K562 (cell line): ENCODE measurements around the gene NDOR1. TPM values are rescaled to one million over a fixed set of nuclear protein-coding genes. Genes with fewer than 3 reads are reported as not detected.

Experiments
- ATF6 ChIP-seq: sonication (generic); formaldehyde crosslinking; IDR thresholded peaks from 2 replicates; pipeline ENCODE4 v1.4.0; 2020; ENCODE audit warnings: mild to moderate bottlenecking, missing genetic modification reagents
- DEAF1 ChIP-seq: fragments of 450-650 bp; formaldehyde crosslinking; IDR thresholded peaks from 2 replicates; pipeline ENCODE4 v1.4.0; 2020; ENCODE audit warnings: mild to moderate bottlenecking, moderate library complexity
- E2F4 ChIP-seq: sonication (generic); formaldehyde crosslinking; IDR thresholded peaks from 2 replicates; pipeline ENCODE4 v1.8.0; 2022; ENCODE audit warnings: mild to moderate bottlenecking, low read depth, missing genetic modification reagents
- ETV5 ChIP-seq: sonication (generic); formaldehyde crosslinking; IDR thresholded peaks from 2 replicates; pipeline ENCODE4 v1.4.0; 2020; ENCODE audit warnings: low read depth, mild to moderate bottlenecking, missing genetic modification reagents
- FOXJ3 ChIP-seq: sonication (generic); formaldehyde crosslinking; IDR thresholded peaks from 2 replicates; pipeline ENCODE4 v1.4.0; 2020; ENCODE audit warnings: mild to moderate bottlenecking, missing genetic modification reagents
- KLF10 ChIP-seq: fragments of 250-450 bp; sonication (Bioruptor Pico); IDR thresholded peaks from 2 replicates; pipeline ENCODE4 v1.6.1; 2021; ENCODE audit warnings: matching md5 sums
- SMARCE1 ChIP-seq: fragments of 450-650 bp; IDR thresholded peaks from 2 replicates; pipeline ENCODE4 v1.7.1; 2016; ENCODE audit warnings: mild to moderate bottlenecking
- SNAPC5 ChIP-seq: fragments of 250-450 bp; sonication (Bioruptor Pico); IDR thresholded peaks from 2 replicates; pipeline ENCODE4 v1.8.0; 2021; ENCODE audit warnings: moderate library complexity, mild to moderate bottlenecking, inconsistent platforms
- XRCC4 ChIP-seq: IDR thresholded peaks from one replicate; pipeline ENCODE4 v1.6.1; 2011; ENCODE audit not compliant: insufficient read depth, insufficient read length; ENCODE audit errors: extremely low read depth
- XRCC5 ChIP-seq: fragments of 200-400 bp; formaldehyde crosslinking; IDR thresholded peaks from 2 replicates; pipeline ENCODE4 v1.6.1; 2017; ENCODE audit warnings: low read depth, mild to moderate bottlenecking, low read length
- ZNF518B ChIP-seq: fragments of 250-450 bp; sonication (Bioruptor Pico); IDR thresholded peaks from 2 replicates; pipeline ENCODE4 v1.5.0; 2021; ENCODE audit warnings: mild to moderate bottlenecking, moderate library complexity
- ZNF586 ChIP-seq: fragments of 450-650 bp; formaldehyde crosslinking; conservative IDR thresholded peaks from 2 replicates; pipeline ENCODE4 v1.4.0; 2020; ENCODE audit warnings: mild to moderate bottlenecking, moderate library complexity
- polyA plus RNA-seq, 8 experiments: library from polyadenylated mRNA; depleted of rRNA in 4 of 8; stranded (reverse) in 5 of 8; unstranded in 3 of 8; fragments of >200 nt; fragmentation: Nextera tagmentation in 2 of 8; fragmentation: Illumina TruSeq in 1 of 8; extraction: Ambion mirVana in 2 of 8; extraction: Trizol in 1 of 8; gene quantifications; 2 replicates each; pipeline versions ENCODE4 v1.2.1 to v1.2.3, GENCODE V29; 2011 to 2014; ENCODE audit warnings: inconsistent platforms in 1 of 8, missing spikeins in 1 of 8
- total RNA-seq, 7 experiments: library from RNA; depleted of rRNA in 6 of 7; stranded (reverse); fragments of >200 nt in 6 of 7; fragmentation: Illumina TruSeq in 2 of 7; extraction: Trizol in 2 of 7; gene quantifications; 2 replicates each; pipeline versions ENCODE4 v1.2.1 to v1.2.3, GENCODE V29; 2011 to 2021; ENCODE audit warnings: low replicate concordance in 1 of 7

NDOR1 gene
- total and polyA plus RNA-seq, 9 of the 15 experiments (the other 6 are each of a cell fraction or from before 2014, with no cell fraction given), result 0.06 to 36.9 (median 6.9) TPM

GRCh38 chr9:137254624-137255447 is 49.3 kb downstream of the NDOR1 start, which contains the start of gene NELFB (continued):
- TF ChIP-seq ATF6 (CRISPR knock-in tag) (0 out of 2 replicates have a peak, but pooled peaks have one; percentile 48), ZNF586 (no peak), SNAPC5 (CRISPR knock-in tag) (no peak), SMARCE1 (no peak), ZNF518B (CRISPR knock-in tag) (no peak), FOXJ3 (no peak), DEAF1 (CRISPR knock-in tag) (no peak), XRCC5 (no peak), E2F4 (CRISPR knock-in tag) (no peak), ETV5 (CRISPR knock-in tag) (0 out of 2 replicates have a peak, but pooled peaks have one; percentile 33), XRCC4 (no peak), KLF10 (CRISPR knock-in tag) (no peak)
